ENCODE measurements around the gene CCS.
A peak's percentile ranks its signal among the peaks of the same experiment; 100 is the strongest.
"Not testable (repeated sequence)": the region's sequence is repeated elsewhere in the genome, so short reads cannot be mapped to it uniquely, and the experiment has no call there.

CCS gene

DNA sequence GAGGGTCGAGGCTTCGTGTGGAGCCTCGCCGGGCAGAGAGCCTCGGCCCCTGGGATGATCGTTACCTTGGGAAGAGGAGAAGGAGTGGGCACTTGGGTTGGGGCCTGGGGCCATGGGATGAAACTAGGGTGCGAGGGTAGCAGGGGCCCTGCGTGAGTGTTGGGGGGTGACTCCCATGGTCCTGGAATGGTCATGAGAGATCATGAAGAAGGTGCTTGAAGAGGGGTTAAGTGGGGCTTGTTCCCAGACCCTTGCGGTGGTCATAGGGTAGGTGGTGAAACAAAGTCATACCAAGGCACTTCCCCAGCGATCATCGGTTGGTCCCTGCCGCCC lies 284 bp downstream of the CCS start:
- DNase-seq = no peak

DNA sequence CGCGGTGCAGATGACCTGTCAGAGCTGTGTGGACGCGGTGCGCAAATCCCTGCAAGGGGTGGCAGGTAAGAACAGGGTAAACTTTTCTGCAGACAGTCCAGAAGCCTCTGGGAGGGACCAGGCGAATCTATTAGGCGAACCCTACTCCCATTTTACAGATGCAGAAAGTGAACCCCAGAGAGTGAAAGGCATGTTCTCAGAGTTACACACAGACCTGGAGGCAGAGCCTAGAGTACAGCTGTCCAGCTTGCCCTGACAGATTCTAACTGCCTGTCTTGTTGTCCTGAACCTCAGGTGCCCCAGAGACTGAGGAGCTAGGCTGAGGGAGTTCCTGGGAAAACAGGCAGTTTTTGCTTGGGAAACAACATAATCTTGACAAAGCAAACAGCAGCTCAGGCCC lies 665 bp downstream of the CCS start:
- DNase-seq = no peak

DNA sequence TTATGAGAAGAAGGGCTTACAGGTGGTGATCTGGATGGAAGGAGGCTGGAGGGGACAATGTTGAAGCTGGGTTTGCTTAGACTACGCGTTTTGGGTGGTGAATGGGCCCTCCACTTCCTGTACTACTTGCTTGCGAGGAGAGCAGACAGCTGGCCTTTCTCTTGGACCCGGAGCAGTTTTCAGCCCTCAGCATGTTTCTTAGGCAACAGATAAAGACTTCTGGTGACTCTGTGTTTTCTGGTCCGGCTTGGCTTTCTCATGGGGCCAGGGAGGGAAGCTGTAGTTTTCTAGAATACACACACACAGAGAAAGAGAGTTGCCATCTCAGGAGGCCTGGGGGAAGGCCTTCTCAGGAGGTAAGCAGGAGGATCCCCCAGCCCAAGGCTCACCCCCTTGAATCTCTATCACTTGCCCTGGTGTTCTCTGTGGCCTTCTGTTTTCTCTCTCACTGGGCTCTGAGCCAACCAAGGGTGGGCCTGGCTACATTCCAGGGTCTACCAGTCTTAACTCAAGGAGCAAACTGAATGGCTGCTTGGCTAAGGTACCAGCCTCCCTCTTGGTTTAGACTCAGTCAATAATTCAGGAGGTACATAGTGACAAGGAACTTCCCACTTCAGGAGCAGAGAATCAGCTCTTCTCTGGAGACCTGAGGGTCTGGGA lies 2.4 kb downstream of the CCS start:
- DNase-seq = peak; percentile 17

DNA sequence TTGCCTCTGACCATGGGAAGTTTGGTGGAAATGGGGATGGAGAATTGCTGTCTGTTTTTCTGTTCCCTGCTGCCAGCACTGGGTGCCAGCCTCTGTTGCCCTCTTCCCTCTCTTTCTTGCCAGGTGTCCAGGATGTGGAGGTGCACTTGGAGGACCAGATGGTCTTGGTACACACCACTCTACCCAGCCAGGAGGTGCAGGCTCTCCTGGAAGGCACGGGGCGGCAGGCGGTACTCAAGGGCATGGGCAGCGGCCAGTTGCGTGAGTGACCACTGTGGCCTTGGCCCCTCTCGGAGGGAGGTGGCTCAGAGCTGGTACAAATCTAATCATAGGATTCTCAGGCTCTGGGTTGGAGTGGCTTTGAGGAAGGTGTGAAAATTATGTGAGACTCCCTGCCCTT lies 6.0 kb downstream of the CCS start:
- no peak for DNase-seq

DNA sequence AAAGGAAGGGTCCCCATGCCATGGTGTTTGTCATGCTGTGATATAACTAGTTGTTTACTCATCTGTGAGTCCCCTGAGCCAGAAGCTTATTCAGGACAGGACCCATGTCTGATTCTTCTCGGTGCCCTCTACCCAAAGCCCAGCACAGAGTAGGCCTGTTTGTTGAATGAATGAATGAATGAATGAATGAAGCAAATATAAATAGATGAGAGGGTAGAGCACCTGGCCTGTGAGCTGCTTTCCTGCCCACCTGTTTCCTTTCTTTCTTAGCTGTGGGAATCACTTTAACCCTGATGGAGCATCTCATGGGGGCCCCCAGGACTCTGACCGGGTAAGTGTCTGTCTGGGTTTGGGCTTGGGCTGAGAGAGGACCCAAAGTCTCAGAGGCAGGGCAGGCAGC lies 7.2 kb downstream of the CCS start:
- no peak for DNase-seq

DNA sequence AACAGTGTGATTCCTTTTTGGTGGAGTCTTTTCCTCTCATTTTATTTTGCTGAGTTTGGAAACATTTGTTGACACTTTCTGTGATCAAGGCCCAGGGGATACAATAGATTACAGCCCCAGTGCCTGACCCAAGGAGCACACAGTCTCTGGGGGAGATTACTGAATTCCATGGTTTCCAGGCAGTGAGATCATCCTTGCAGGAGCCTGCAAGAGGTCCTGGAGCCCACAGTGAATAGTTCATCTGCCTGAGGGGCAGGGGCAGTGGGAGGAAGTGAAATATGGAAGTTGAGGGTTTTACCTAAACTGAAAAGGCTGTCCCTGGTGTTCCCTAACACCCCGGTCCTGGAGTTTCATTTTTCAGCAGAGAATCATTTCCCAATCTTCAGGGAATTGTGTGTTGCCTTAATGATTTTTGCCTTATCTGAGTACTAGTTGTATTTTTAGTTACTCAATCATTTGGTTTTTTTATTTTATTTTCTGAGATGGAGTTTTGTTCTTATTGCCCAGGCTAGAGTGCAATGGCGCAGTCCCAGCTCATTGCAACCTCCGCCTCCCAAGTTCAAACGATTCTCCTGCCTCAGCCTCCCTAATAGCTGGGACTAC lies 7.7 kb downstream of the CCS start:
- no peak for DNase-seq

DNA sequence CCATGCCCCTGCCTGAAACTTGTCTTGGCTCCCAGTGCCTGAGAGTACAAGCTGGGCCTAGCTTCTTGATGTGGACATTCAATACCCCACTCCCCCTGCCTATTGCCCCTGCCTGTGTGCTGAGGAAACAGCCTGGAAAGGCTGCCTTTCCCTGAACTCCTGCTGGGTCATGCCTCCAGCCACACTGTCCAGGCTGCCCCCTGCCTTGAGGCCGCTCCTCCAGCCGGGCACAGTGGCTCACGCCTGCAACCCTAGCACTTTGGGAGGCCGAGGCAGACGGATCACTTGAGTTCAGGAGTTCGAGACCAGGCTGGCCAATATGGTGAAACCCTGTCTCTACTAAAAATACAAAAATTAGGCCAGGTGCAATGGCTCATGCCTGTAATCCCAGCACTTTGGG lies 10.1 kb downstream of the CCS start:
- no peak for DNase-seq

DNA sequence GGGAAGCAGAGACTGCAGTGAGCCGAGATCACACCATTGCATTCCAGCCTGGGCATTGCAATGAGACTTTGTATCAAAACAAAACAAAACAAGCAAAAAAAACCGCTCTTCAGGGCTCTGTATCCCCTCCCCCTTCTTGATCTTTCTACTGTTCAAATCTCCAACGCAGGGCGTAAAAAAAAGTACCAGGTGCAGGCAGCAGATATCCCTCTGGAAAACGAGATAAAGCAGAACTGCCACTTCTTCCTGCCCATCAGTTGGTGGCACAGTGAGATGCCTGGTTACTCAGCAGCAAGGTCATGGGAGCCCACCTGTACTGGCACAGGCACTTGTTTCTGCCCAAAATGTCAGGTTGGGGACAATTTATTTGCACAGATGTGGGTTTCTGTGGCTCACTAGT lies 11.2 kb downstream of the CCS start:
- no peak for DNase-seq

DNA sequence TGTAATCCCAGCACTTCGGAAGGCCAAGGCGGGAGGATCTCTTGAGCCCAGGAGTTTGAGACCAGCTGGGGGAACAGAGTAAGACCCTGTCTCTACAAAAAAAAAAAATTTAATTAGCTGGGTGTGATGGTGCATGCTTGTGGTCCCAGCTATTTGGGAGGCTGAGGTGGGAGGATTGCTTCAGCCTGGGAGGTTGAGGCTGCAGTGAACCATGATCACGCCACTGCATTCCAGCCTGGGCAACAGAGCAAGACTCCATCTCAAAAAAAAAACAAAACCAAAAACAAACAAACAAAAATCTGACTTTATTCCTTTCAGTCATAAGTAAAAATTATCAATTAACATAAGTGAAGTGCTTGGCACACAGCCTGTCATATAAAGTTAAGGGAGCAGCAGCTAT lies 13.6 kb downstream of the CCS start:
- not testable (repeated sequence) for DNase-seq

DNA sequence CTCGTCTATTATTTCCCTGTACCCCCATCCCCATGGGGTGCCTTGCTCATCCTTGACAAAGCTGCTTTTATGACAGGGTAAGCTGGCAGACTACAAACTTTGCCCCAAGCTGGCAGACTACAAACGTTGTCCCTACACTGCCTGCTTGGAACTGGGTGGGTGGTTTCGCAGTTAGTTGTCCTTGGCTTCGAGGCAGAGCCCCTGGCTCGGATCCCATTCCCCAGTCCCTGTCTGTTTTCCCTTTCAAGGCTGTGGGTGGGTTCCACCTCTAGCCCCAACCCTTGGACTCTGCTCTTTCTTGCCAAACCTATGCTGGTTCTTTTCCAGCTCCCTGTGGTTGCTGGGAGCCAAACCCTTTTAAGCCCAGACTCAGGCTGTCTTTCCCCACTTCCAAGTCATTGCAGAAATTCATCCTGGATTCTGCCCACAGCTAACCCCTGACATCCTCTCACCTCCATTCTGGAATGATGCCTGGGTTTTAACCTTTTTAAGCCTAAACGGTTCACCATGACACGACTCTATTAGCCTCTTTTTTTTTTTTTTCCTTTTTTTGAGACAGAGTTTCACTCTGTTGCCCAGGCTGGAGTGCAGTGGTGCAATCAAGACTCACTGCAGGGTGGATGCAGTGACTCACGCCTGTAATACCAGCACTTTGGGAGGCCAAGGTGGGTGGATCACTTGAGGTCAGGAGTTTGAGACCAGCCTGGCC lies 14.3 kb downstream of the CCS start:
- DNase-seq = no peak

DNA sequence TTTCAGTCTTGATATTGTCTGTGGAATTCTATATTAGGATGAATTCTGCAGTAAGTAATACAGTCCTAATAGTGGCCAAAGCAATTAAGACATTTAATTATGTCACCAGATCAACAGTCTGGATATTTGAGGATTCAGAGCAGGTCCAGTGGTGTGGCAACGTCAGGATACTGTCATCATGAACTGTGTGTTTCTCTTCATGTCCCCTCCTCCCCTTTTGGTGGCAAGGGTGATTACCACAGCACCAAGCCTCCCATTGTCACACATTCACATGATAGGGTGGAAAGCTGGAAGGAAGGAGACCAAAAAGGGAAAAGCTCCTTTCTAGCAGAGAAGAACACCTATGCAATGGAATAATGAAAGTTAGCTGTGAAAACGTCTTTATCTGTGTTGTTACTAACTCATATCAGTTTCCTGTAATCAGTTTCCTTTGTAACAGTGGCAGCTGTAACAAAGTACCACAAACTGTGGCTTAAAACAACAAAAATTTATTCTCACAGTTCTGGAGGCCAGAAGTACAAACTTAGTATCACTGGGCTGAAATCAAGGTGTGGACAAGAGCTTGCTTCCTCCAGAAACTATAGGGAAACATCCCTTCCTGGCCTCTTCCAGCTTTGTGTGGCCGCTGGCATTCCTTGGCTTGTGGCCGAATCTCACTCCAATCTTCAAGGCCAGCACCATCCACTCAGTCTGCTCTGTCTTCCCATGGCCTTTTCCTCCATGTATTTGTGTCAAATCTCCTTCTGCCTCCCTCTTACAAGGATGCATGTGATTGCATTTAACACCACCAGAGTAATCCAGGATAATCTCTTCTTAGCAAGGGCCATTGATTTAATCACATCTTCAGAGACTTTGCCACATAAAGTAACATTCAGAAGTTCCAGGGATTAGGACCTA lies 17.0 kb downstream of the CCS start:
- DNase-seq = no peak

DNA sequence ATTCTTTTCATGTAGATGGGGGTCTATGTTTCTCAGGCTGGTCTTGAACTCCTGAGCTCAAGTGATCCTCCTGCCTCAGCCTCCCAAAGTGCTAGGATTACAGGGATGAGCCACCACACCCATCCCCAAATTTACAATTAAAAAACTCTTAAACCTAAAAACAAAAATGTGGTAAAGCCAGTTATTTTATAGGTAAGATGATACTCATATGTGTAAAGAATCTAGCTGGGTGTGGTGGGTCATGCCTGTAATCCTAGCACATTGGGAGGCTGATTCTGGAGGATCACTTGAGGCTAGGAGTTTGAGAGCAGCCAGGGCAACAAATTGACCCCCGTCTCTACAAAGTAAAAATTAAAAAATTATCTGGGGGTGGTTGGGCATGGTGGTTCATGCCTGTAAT lies 19.5 kb downstream of the CCS start:
- DNase-seq = no peak

DNA sequence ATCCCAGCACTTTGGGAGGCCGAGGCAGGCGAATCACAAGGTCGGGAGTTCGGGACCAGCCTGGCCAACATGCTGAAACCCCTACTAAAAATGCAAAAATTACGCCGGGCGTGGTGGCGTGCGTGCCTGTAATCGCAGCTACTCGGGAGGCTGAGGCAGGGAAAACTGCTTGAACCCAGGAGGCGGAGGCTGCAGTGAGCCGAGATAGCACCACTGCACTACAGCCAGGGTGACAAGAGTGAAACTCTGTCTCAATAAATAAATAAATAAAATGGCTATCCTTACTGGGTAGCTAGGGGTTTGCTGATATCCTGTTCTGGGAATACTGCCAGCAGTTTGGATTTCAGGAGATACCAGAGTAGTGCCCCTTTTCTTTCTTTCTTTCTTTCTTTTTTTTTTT lies 21.1 kb downstream of the CCS start:
- DNase-seq = no peak

DNA sequence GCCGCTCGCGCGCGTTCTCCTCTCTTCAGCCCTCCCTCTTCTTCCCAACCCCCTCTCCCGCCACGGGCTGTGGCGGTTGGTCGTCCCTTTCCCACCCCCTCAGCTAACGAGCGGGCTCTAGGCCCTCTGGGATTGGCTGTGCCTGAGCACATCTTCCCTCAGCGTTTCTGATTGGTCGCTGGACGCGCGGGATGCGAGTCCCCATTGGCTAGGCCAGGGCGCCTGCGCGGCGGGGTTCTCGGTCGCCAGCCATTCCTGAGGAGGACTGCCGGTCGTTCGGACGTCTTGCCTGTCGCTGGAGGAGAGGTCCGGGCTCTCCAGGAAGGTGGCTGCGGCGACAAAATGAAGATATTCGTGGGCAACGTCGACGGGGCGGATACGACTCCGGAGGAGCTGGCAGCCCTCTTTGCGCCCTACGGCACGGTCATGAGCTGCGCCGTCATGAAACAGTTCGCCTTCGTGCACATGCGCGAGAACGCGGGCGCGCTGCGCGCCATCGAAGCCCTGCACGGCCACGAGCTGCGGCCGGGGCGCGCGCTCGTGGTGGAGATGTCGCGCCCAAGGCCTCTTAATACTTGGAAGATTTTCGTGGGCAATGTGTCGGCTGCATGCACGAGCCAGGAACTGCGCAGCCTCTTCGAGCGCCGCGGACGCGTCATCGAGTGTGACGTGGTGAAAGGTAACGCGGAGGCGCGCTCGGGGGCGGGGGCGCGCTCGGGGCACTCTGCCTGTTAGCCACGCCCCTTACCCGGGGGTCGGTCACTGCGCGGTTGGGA lies 23.6 kb downstream of the CCS start, which contains the start of gene RBM14:
Gene RBM14 (plus strand): TSS at position 252 of the 776 bp plus-strand sequence. CDS start 91 bp downstream, at position 343.
- DNase-seq = peak; percentile 98

DNA sequence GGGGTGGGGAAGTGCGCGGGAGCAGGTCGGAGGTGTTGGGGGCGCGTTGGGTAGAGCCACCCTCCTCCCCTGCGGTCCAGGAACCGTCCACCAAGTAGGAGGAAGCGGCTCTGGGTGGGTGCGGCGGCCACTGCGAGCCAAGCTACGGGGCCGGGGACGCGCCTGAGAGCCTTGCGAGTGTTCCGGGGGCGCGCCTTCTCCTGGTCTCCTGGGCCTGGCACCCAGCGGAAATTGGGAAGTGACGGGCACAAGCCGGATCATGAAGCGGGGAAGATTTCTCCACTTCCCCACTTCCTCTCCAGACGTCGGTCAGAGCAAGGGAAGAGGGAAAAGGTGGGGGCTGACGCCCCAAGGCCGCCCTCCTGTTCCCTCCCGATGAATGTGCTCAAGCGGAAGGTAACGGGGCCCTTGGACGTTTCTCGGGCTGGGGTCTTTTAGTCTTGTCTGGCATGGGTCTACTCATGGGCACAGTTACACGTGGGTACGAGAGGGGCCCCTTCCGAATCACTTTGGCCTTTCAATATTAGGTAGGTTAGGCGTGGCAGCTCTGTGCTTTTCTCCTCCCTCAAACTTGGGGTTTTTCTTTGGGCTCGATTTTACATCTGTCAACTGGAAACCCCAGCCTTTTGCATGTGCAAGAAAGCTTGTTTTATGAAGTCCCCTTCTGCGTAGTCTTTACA lies 24.3 kb downstream of the CCS start:
- DNase-seq = no peak

DNA sequence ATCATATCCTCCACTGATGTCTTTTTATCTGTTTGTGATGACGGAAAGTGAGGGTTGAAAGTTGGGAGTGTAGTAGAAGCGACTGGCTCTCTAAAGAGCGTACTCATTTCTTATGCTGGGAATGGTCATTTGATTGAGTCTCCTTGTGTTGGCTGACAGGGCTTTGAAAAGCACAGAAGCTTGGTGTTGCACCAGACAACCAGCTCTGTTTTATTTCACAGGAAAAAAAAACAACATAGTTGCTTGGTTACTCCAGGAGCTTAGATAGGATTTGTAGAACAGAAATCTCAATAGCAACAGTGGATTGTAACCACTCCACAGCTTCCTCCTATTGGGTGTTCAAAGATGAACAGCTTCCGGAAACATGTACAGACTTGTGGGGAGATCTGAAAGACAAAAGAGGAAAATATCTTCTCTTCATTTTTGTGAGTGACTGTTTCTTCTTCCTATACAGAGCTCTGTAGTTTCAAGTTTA lies 26.1 kb downstream of the CCS start:
- DNase-seq = no peak

DNA sequence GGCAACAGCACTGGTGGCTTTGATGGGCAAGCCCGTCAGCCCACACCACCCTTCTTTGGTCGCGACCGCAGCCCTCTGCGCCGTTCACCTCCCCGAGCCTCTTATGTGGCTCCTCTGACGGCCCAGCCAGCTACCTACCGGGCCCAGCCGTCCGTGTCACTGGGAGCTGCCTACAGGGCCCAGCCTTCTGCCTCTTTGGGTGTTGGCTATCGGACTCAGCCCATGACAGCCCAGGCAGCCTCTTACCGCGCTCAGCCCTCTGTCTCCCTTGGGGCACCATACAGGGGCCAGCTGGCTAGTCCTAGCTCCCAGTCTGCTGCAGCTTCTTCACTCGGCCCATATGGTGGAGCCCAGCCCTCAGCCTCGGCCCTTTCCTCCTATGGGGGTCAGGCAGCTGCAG lies 31.5 kb downstream of the CCS start:
- DNase-seq = no peak

DNA sequence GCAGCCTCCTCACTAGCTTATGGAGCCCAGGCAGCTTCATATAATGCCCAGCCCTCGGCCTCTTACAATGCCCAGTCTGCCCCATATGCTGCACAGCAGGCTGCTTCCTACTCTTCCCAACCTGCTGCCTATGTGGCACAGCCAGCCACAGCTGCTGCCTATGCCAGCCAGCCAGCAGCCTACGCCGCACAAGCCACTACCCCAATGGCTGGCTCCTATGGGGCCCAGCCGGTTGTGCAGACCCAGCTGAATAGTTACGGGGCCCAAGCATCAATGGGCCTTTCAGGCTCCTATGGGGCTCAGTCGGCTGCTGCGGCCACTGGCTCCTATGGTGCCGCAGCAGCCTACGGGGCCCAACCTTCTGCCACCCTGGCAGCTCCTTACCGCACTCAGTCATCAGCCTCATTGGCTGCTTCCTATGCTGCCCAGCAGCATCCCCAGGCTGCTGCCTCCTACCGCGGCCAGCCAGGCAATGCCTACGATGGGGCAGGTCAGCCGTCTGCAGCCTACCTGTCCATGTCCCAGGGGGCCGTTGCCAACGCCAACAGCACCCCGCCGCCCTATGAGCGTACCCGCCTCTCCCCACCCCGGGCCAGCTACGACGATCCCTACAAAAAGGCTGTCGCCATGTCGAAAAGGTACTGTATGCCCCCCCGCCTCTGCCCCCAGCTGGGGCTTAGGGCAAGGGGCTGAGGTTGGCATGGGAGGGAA lies 32.2 kb downstream of the CCS start:
- DNase-seq = no peak

DNA sequence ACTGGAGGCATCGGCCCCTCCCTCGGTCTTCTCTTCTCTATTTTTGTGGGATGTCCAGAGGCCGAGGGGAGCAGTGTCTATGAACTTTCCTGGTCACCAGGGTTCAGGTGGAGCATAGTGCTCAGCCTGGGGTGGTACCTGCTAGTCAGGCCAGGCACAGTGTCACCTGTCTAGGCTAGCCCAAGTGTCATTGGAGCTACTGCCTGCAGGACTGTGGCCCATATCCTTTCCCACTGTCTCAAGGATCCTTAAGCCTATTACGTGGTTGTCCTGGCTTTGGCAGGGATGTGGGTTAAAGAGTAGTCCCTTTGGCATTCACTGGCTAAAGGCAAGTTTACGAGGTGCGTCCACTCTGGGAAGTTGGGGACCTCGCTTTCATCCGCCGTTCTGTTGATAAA lies 32.8 kb downstream of the CCS start:
- DNase-seq = no peak

DNA sequence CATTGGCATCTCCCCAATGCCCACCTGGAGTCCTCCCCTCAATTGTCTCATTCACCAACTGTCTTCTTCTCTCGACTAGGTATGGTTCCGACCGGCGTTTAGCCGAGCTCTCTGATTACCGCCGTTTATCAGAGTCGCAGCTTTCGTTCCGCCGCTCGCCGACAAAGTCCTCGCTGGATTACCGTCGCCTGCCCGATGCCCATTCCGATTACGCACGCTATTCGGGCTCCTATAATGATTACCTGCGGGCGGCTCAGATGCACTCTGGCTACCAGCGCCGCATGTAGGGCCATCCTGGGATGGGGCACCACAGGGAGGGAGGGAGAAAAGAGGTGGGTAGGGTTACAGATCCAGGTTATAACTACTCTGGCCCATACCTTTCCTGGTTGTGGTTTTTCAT lies 33.4 kb downstream of the CCS start:
- DNase-seq = no peak

DNA sequence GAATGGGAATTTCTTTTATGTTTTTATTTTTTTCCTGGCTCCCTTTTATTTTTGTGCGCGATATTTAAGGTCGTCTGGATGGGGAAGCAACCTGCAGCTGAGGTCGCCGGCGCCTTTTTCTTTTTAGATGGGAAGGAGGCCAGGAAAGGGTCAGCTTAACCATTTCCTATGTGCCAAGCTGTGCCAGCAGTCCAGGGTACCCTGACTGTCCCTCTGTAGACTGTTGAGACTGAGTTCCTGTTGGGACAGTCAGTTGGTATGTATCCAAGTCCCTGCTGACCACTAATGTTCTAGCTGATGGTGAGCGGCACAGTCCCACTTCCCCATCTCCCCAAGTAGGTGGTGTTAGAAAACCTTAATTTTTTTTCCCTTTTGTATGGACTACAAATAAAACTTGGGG lies 33.9 kb downstream of the CCS start:
- no peak for DNase-seq

Measured in NCI-H1105 (cell line).